NCI-H2196 treated with DMSO at 0.1 percent for 48 hours (cell line): ENCODE measurements around the gene CCP110.

ENCODE experiments used
- DNase-seq: peaks from one replicate; lab custom pipeline; 2025; ENCODE audit not compliant: unreplicated experiment; lab: John Stamatoyannopoulos, UW

CCP110 gene

DNA sequence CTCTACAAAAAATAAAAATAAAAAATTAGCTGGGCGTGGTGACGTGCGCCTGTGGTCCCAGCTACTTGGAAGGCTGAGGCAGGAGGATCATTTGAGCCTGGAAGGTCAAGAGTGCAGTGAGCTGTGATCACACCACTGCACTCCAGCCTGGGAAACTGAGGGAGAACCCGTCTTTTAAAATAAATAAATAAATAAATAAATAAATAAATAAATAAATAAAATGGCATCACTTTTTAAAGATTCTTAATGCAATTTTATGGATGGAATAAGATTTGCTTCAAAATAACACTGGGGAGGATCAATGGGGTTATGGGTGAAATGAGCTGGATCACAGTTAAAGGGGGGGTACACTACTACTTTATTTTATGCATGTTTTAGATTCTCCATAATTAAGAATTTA lies 16.8 kb upstream of the CCP110 start:
- DNase-seq, result no peak

DNA sequence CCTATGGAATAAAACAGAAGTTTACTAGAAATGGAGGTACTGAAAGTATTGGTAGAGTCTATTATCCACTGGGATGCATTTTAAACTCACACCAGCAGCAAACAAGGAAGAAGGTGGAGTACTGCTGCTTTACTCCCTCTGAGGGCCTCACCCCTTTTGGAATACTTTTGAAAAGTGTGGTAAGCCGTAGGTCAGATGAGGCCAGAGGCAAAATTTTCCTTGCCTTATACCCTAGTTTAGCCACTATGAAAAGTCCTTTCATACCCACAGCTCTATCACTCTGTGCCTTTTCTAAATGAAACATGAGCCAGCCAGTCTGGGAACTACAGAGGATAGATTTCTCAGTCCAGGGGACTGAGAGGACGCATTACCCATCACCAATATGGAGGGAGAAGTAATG lies 15.9 kb upstream of the CCP110 start:
- no peak for DNase-seq

DNA sequence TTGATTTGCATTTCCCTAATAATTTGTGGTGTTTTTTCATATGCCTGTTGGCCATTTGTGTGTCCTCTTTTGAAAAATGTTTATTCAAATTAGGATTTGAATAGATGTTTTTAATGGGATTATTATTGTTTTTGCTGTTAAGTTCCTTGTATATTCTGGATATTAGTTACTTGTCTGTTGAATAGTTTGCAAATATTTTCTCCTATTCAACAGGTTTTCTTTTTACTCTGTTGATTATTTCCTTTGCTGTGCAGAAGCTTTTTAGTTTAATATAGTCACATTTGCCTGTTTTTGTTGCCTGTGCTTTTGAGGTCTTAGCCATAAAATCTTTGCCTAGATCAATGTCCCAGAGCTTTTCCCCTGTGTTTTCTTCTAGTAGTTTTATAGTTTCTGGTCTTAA lies 11.4 kb upstream of the CCP110 start:
- no peak for DNase-seq

DNA sequence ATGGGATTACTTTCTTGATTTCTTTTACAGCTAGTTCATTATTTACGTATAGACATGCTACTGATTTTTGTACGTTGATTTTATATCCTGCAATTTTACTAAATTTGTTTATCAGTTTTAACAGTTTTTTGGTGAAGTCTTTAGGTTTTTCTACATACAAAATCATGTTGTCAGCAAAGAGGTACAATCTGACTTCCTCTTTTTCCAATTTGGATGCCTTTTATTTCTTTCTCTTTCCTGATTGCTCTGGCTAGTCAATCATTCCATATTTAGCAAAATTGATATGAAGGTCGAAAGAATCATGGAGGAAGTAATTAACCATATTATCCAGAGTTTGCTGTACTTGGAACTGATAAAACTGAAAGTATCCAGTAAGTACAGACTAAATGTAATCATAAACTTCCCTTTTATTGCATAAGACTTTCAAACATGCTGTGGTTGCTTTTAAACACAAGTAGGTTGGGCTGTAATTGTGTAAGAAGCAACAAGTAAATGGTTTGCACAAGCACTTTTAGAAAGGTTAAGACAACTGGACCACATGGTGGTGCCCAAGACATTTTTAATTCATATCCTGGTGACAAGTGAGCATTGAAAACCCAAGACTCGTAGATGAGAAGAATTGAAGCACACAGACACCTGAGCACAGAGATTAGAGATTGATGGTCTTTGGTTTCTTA lies 10.2 kb upstream of the CCP110 start:
- no peak for DNase-seq

DNA sequence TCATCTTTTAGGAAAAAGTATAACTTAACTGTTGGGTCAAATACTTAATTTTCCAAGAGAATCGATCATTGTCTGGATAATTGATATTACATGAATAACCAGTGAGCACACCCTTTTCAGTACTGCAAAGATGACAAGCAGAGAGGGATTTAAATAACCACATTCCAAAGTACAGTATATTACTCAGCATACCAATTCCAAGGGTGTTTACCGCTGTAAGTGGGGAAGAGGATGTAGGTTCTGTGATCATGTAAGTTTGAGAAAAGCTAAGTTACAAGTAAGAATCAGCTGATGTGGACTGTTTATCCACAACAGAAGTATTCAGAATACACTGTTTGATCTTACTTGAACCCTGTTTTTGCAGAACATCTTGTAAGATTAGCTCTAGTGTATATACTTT lies 8.0 kb upstream of the CCP110 start:
- DNase-seq, result no peak

DNA sequence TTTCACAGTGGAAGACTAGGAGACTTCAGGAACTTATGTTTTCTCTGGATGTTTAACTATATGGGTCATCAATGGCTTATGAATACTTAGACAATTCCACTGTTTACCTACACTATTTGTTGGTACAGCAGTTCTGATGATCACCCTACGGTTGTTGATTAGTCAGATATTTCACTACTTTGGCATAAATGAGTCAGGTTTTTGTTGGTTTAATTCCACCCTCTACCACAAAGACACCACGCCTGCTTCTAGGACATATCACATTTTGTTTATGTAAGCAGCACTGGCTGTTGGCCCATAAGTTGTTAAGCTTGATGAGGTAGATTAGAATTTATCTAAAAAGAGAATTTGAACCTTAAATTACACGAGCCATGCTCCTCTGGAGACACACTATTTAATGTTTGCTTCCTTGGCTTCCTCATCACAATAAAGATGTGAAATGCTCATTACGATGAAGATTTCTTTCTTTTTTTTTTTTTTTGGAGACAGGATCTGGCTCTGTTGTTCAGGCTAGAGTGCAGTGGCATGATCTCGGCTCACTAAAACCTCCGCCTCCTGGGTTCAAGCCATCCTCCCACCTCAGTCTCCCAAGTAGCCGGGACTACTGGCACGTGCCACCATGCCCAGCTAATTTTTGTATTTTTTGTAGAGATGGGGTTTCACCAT lies 6.2 kb upstream of the CCP110 start:
- DNase-seq, result peak; percentile 22

DNA sequence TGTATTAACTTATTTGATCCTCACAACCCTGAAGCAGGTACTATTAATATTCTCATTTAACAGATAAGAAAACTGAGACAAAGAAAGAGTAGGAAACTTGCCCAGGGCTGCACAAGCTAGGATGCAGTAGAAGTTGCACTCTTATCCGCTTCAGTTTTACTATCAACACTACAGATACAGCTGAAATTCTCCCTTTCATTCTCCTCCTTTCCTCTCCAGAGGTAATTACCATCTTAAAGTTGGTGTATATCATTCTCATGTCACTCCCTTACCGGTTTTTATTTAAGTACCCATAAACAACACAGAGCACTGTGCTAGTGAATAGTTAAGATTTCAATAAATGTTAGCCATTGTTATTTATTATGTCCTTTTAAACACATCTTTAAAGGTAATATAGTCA lies 5.4 kb upstream of the CCP110 start:
- no peak for DNase-seq

DNA sequence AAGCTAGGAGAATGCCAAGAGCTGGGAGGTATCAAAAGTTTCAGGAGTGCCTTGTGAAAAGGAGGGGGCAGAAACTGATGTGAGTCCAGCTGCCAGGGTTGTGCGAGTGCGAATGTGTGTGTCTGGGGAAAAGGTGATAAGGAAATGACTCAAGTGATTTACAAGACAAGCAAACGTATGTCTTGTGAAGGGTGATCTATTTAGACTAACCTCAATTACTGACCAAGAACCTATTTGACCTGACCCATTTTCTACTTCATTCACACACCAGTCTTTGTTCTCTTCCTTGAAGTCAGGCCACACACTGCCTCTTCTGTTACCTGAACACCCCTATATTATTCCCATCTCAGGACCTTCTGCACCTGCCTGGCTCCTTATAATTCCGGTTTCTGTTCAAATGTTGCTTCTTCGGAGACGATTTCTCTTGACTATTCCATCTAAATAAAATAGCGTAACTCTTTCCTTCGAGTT lies 2.8 kb upstream of the CCP110 start:
- no peak for DNase-seq

DNA sequence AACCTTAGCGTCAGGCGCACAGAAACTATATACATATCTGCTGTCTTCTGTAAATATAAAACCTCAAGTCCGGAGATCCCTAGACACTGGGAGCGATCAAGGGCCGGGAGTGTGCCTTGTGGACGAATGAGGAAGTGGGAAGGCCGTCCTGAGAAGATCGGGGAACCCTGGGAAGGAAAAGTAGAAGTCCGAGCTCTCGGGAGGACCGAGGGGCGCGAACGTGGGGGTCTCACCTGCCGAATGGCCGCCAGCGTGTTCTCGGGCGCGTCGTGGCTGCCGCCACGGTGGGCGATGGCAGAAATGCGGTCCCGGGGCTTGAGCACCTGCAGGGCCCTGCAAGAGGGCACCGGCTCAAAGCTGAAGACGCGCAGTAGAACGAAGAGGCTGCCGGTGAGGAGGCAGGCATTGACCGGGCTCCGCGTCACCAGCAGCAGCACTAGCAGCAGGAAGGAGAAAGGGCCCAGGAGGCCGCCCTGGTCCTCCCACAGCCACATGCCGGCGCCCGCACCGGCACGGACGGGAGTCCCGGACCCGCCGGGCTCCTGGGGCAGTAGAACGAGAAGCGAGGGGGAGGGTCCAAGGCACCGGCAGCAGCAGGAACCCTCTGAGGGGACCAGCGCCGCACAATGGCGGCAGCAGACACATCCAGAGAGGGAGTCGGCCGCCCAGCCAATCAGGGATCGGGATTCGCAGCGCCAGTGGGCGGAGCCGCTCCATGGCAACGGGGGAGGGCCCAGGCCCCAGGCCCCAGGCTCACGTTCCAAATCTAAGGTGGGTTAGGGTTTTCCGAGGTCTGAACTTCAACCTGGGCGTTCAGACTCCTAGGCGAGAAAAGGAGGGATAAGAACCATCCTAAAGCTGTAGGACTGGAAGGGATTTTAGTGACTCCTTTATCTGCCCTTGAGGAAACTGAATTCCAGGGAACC lies 2.0 kb upstream of the CCP110 start, which contains the start of gene GDE1:
Gene GDE1, minus strand, starts transcription at position 628 of the 926 bp plus-strand sequence. Its CDS starts 134 bp downstream, at position 494.
- DNase-seq, result peak; percentile 92

DNA sequence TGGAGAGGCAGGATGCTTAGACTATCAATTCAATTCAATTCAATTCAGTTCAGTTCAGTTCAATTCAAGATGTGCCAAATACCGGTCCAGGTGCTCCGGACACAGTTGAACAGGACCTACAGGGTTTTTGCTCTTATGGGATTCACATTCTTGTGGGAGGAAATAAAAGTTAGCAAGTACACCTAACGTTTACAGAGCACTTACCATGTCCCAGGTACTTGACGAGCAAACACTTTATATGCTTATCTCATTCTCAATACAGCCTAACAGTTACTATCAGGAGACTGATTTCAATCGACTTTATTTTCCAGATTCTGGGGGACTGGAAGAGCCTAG lies 1.4 kb upstream of the CCP110 start:
- DNase-seq, result no peak

DNA sequence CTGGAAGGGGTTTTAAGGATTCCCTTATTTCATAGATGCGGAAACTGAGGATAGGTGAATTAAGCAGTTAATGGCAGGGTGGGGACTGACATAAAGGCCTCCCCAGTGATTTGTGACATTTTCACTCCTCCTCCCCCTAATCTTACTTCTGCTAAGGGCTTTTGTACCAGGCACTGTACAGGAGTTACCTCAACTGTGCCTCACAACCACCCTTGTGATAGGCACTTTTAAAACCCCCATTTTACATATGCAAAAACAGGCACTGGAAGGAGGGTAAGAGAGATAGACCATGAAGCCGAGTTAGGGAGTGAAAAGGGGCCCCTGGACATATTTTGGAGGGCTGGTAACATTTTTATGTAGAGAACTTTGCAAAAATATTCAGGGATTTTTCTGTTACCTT lies 982 bp upstream of the CCP110 start:
- DNase-seq, result no peak

DNA sequence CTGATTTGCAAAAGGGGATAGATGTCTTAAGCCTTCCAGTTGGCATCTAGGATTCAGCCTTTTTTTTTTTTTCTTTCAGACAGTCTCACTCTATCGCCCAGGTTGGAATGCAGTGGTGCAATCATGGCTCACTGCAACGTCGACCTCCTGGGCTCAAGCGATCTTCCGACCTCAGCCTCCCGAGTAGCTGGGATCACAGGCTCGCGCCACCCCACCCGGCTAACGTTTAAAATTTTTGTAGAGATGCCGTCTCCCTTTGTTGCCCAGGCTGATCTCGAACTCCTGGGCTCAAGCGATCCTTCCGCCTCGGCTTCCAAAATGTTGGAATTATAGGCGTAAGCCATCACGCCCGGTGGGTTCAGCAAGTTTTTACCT lies 571 bp upstream of the CCP110 start:
- DNase-seq, result no peak

DNA sequence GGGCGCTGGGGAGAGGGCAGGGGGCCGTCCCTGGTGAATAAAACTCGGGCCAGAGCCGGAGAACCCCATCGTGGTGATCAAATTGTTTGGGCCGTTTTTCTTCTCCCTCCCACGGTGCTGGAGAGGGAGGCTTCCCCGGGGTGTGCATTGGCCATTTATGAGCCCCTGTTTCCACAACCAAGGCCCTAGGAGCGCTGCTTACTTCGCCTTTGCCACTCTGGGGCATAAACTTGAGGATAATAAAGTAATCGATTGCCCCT lies 544 bp downstream of the CCP110 start:
- DNase-seq, result no peak

DNA sequence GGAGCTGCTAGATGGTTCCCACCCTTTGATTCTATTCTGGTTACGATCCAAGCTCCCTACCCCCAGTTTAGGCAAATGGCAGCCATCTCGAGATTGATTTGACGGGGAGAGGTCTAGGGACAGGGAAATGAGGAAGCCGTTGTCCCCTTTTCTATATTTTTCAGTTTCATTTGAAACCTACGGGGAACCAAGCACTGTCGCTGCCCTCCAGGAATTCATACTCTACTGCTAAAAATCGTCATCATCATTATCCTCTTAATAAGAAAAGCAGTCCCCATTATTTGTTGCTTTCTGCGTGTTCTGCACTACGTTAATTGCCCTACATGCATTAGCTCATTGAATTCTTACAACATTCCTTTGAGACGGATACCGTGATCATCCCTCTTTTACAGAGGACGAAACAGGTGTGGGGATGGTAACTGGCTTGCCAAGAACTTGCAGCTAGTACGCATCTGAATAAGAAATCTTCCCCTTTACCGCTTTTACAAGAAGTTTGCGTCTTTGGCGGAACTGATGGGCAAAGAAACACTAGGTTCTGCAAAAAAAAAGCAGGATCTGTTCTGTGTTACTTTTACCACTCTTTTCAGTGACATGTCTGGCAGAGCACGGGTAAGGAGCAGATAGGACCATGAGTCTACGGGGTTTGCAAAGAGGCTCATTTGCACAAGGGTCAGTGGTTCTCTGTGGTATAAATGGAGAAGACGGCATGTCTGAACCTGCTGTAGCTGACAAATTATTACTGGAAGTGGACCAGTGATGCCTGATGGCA lies 1.1 kb downstream of the CCP110 start:
- no peak for DNase-seq

DNA sequence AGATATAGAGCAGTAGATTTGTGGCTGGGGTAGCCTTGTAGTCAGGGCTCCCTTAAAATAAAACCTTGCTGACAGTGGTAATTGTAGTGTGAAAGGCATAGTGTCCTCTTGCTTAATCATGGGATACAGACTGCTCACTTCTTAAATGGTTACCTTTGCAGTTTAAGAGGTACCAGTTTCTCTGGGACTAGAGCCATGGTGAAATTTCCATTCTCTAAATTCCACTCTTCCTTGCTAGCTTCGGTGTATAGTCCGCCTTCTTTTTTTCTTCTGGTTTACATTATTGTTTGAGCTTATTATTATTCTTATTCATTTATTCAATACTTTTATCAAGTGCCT lies 1.6 kb downstream of the CCP110 start:
- DNase-seq, result no peak

DNA sequence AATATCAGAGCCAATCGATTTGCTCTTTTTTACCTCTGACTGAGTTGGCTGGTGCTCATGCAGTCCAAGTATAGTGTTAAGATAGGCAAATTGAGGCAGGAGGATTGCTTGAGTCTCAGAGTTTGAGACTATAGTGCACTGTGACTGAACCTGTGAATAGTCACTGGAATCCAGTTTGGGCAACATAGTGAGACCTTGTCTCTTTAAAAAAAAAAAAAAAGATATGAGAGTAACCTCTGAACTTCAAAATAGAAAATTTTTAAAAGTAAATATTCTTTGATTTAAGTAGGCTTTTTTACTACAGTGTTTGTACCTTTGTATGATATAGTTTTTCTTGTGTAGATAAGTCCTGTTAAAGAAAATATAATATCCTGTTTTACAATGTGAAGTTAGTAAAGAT lies 3.4 kb downstream of the CCP110 start:
- no peak for DNase-seq

DNA sequence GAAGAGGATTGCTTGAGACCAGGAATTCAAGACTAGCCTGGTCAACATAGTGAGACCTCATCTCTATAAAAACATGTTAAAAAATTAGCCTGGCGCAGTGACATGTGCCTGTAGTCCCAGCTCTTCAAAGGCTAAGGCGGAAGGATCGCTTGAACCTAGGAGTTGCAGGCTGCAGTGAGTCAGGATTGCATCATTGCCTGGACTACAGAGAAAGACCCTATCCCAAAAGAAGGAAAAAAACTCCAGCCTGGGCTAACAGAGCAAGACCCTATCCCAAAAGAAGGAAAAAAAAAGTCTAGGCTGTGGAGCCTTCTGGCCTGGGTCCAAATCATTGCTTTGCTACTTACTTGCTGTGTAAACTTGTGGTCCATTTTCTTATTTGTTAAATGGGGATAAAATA lies 4.9 kb downstream of the CCP110 start:
- DNase-seq, result no peak

DNA sequence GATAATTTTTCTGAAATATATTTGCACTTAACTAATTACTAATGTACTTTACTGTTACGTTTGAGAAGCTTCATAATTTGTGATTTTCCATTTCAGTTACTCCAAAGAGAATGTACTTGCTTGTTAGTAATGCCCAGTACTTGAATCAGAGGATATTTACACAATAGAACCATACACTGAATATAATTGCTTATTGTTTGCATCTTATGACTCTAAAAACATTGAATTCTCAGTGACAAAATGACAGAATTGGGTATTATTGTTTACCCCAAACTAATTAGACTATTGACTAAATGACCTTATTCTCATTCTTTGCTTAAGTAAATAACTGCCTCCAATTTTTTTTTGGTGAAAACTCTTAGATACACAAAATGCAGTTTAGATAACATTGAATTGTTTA lies 8.9 kb downstream of the CCP110 start:
- no peak for DNase-seq

DNA sequence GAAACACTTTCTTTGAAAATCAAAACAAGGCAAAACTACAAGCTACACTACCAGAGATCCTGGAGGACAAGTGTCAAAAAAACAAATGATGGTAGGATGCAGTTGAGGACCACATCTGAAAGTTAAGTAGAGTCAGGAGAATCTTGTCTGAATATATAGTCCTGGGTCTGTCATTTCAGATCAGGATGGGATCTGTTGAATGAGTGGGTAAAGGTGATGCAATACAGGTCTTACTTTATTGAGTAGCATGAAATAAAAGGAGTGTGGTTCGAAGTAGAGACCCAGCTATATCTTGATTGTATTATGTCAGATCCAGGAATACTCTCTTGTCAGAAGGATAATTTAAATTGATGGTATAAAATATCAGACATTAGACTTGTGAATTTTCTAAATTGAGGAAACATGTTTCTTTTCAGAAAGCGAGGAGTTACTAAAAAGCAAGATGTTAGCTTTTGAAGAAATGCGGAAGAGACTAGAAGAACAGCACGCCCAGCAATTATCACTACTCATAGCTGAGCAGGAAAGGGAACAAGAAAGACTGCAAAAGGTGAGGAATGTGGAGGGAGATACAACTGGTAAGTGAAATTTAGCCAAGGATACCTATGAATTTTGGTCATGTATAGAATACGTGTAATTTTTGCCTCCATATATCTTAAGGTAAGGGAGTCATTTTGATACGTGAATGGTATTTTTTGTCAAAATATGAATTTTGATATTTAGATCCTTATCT lies 16.7 kb downstream of the CCP110 start:
- DNase-seq, result no peak

DNA sequence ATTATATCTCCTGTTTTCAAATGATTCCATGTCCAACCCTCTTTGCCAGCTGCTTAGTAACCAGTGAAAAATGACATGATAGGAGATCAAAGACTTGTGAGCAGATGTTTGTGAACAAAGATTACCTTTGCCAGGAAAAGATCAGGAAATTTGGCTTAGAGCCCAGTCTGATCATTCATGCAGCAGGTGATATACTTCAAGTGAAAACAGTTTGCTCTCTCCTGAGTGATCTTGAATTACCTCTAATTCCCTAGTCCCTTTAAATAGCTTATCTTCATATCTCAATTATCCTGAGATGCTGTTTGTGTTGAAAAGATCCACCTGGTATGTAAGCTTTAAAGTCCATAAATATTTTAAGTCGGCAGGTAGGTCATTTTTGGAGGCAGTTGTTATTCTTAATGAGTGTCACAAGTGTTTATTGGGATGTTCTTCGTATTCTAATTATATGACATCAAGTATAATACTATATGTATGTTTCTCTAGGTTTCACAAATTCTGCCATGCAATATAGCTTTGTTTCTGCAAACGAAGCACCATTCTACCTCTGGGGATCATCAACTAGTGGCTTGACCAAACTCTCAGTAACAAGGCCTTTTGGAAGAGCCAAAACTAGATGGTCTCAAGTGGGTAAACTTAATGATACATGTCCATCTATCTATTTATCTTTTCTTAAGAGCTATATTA lies 18.5 kb downstream of the CCP110 start:
- peak; percentile 93 for DNase-seq
